MM.1S (cell line): Measurements from ENCODE around the gene JAGN1.

Experiments used
- CTCF ChIP-seq: fragments of 300-600 bp; sonication (generic); IDR thresholded peaks from 2 replicates; pipeline ENCODE4 v1.5.1; 2016; ENCODE audit warnings: antibody characterized with exemption, low read length, mixed read lengths
- EZH2phosphoT487 ChIP-seq: fragments of 300-600 bp; sonication (generic); IDR thresholded peaks from 2 replicates; pipeline ENCODE4 v1.6.1; 2018; ENCODE audit warnings: antibody characterized with exemption, low read length

- TF ChIP-seq CTCF (no peak), EZH2phosphoT487 (no peak)
Measured at GRCh38 chr3:9928158-9928557, 37.7 kb downstream of the JAGN1 start.
